Measurements from ENCODE around the gene JAML. TPM values are rescaled to one million over a fixed set of nuclear protein-coding genes. Genes with fewer than 3 reads are reported as not detected.

JAML gene
- total and polyA plus RNA-seq, 2 of the 4 experiments (the other 2 are of a cell fraction) = not detected

- no peak overlapping the region for H3K56ac ChIP-seq (ENCODE audit: extremely low read depth, insufficient read depth, low read length)
- H4K91ac ChIP-seq (ENCODE audit: insufficient read depth, low read depth, low read length) = no peak overlapping the region
- no peak overlapping the region for H3K18ac ChIP-seq (ENCODE audit: low read depth, low read length)
- 57% methylated on average over 3 of the region's 6 CpGs; no CpG with 5 or more reads in 1 of the 2 experiments for WGBS, 2 experiments (ENCODE audit: extremely low coverage in 2 of 2, insufficient read length in 1 of 2)
- no peak overlapping the region for H3K23ac ChIP-seq (ENCODE audit: low read depth, low read length)
- H3K9ac ChIP-seq (ENCODE audit: low read depth, low read length) = no peak overlapping the region
- no peak overlapping the region for H3K4me3 ChIP-seq (ENCODE audit: insufficient read depth, low read depth, low read length)
- no peak for ATAC-seq (ENCODE audit: low read depth)
- H2BK20ac ChIP-seq (ENCODE audit: low read depth, low read length) = no peak overlapping the region
- no peak for DNase-seq
- no peaks in the 10 kb centered on the region for H3K79me1 ChIP-seq (ENCODE audit: low read depth in 1 of 2, low read length in 2 of 2)
- no peak overlapping the region for H2BK15ac ChIP-seq (ENCODE audit: low read depth, low read length)
- H3K27me3 ChIP-seq (ENCODE audit: control insufficient read depth, insufficient read depth, low read length) = peaks cover 6% of the 10 kb centered on the region
- H3K4me2 ChIP-seq (ENCODE audit: low read depth, low read length) = no peak overlapping the region
- H3K9me3 ChIP-seq (ENCODE audit: control insufficient read depth, insufficient read depth, low read length) = no peaks in the 10 kb centered on the region
- H2AK9ac ChIP-seq (replicated peaks; ENCODE audit: low read depth, low read length, poor library complexity) = no peak overlapping the region
- H3K27ac ChIP-seq (ENCODE audit: insufficient read depth, low read length) = no peak overlapping the region
- no peaks in the 10 kb centered on the region for H3K9me1 ChIP-seq (ENCODE audit: insufficient read depth, low read length)
- dilution Hi-C loops (cut with HindIII; ENCODE audit: low sequenced_read_pairs, unreplicated experiment) = no loop called here
- no peak for TF ChIP-seq POLR2A (IDR thresholded peaks at IDR 0.05; ENCODE audit: low read depth, low read length)
- TF ChIP-seq CTCF (conservative IDR thresholded peaks at IDR 0.05; ENCODE audit: low read depth, low read length) = no peak
- no peak for TF ChIP-seq RCOR1 (IDR thresholded peaks at IDR 0.05; ENCODE audit: insufficient replicate concordance, low read length)
- no peak for TF ChIP-seq CEBPB (IDR thresholded peaks at IDR 0.05; ENCODE audit: low read depth, low read length)
- no peak for TF ChIP-seq SMC3 (IDR thresholded peaks at IDR 0.05; ENCODE audit: low read depth, low read length)
- TF ChIP-seq NFE2L2 (IDR thresholded peaks at IDR 0.05; ENCODE audit: low read depth, low read length) = no peak
- no peak for TF ChIP-seq BHLHE40 (IDR thresholded peaks at IDR 0.05; ENCODE audit: low read depth, low read length)
- H4K5ac ChIP-seq (ENCODE audit: low read depth, low read length) = no peak overlapping the region
- in situ Hi-C loops (cut with MboI; ENCODE audit: low sequenced_read_pairs) = loop anchor here (5.0 kb wide), 1 partner anchor 148 kb away; no protein-coding TSS in a partner anchor
- ChIA-PET CTCF (interaction anchor here (0.6 to 1.5 kb wide), 17 partner anchors 15 to 1742 kb away, joined by 3 to 11 read pairs (median 4); partner anchors contain the start of genes CD3D and SCN2B), POLR2A (ENCODE audit: unreplicated experiment) (no interaction called here)
- no peak overlapping the region for H4K8ac ChIP-seq (ENCODE audit: low read depth in 2 of 2, low read length in 2 of 2)
- intact Hi-C loops (cut with micrococcal nuclease) = loop anchor here (5.0 kb wide), 1 partner anchor 368 kb away; the partner anchor contains the start of gene IFT46
- no peaks in the 10 kb centered on the region for H3K4me1 ChIP-seq (ENCODE audit: control insufficient read depth, insufficient read depth, low read length)
- H2AFZ ChIP-seq (replicated peaks; ENCODE audit: low read length, poor library complexity) = no peak overlapping the region
- no peaks in the 10 kb centered on the region for H4K20me1 ChIP-seq (ENCODE audit: insufficient read depth, low read length)
- H3K4ac ChIP-seq (ENCODE audit: low read depth, low read length) = no peak overlapping the region
- no TSS peak for BruUV-seq (replicated peaks)
- H3K14ac ChIP-seq (replicated peaks; ENCODE audit: low read depth, low read length) = no peak overlapping the region
- no peak overlapping the region for H2BK120ac ChIP-seq (ENCODE audit: low read depth, low read length)
- H3K36me3 ChIP-seq (ENCODE audit: control insufficient read depth, insufficient read depth, low read length) = no peaks in the 10 kb centered on the region
- H2BK5ac ChIP-seq (ENCODE audit: low read depth, low read length, poor library complexity, severe bottlenecking) = no peak overlapping the region
- no peak overlapping the region for H2AK5ac ChIP-seq (ENCODE audit: low read depth, low read length)
Observed at GRCh38 chr11:118199135-118199534, 25.7 kb downstream of the JAML start.
